ENCODE measurements around the gene ERCC2.

ERCC2 gene

GRCh38 chr19:45355910-45356309, 14.5 kb downstream of the ERCC2 start:
- DNase-seq (ENCODE audit: low spot score) = no peak

- no peak for DNase-seq (ENCODE audit: low spot score)
Observed at GRCh38 chr19:45355402-45355801, 15.0 kb downstream of the ERCC2 start.

- DNase-seq (ENCODE audit: low spot score) = no peak
Observed at GRCh38 chr19:45354241-45354842, 16.0 kb downstream of the ERCC2 start.

- DNase-seq (ENCODE audit: low spot score) = no peak
Observed at GRCh38 chr19:45352914-45353796, 17.2 kb downstream of the ERCC2 start.

GRCh38 chr19:45352471-45352870, 17.9 kb downstream of the ERCC2 start:
- no peak for DNase-seq (ENCODE audit: low spot score)

GRCh38 chr19:45352062-45352461, 18.3 kb downstream of the ERCC2 start:
- DNase-seq (ENCODE audit: low spot score) = no peak

GRCh38 chr19:45351401-45351952, 18.9 kb downstream of the ERCC2 start:
- DNase-seq (ENCODE audit: low spot score) = no peak

- DNase-seq (ENCODE audit: low spot score) = no peak
Observed at GRCh38 chr19:45350477-45351058, 19.8 kb downstream of the ERCC2 start.

- DNase-seq (ENCODE audit: low spot score) = no peak
Observed at GRCh38 chr19:45349430-45349941, 20.9 kb downstream of the ERCC2 start.

DNA sequence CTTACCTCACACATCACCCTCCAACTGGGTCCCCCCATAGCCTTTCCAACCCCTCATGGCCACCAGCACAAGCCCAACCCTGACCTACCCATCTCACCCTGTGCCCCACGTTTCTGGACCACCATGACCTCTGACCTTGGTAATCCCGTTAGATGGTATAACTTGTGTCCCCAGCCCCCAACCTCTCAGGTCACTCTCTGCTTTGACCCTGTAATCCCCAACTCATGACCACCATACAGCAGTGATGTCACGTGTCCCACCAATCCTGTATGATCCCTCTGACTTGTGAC, 21.3 kb downstream of the ERCC2 start:
- no peak for DNase-seq (ENCODE audit: low spot score)

GRCh38 chr19:45348367-45349125, 21.8 kb downstream of the ERCC2 start:
- DNase-seq (ENCODE audit: low spot score) = no peak

GRCh38 chr19:45347570-45348366, 22.6 kb downstream of the ERCC2 start:
- DNase-seq (ENCODE audit: low spot score) = no peak

DNA sequence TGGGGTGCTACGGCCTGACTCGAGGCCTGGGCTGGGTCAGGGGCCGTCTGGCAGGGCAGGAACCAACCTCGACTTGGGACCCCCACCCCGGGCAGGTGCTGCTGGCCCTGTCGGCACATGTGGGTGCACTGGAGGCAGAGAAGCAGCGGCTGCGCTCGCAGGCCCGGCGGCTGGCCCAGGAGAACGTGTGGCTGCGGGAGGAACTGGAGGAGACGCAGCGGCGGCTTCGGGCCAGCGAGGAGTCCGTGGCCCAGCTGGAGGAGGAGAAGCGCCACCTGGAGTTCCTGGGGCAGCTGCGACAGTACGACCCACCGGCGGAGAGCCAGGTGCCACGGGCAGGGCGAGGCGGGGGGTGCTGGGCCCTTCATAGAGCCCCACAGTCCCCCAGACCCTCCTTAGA, 23.9 kb downstream of the ERCC2 start:
- DNase-seq (ENCODE audit: low spot score) = no peak

DNA sequence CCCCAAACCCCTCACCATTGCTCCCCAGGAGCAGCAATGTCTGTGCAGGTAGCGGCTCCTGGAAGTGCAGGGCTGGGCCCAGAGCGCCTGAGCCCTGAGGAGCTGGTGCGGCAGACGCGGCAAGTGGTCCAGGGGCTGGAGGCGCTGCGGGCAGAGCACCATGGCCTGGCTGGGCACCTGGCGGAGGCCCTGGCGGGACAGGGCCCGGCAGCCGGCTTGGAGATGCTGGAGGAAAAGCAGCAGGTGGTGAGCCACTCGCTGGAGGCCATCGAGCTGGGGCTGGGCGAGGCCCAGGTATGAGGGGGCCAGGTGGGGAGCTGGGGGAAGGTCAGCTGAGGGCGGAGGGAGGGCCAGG, 24.9 kb downstream of the ERCC2 start:
- no peak for DNase-seq (ENCODE audit: low spot score)

DNA sequence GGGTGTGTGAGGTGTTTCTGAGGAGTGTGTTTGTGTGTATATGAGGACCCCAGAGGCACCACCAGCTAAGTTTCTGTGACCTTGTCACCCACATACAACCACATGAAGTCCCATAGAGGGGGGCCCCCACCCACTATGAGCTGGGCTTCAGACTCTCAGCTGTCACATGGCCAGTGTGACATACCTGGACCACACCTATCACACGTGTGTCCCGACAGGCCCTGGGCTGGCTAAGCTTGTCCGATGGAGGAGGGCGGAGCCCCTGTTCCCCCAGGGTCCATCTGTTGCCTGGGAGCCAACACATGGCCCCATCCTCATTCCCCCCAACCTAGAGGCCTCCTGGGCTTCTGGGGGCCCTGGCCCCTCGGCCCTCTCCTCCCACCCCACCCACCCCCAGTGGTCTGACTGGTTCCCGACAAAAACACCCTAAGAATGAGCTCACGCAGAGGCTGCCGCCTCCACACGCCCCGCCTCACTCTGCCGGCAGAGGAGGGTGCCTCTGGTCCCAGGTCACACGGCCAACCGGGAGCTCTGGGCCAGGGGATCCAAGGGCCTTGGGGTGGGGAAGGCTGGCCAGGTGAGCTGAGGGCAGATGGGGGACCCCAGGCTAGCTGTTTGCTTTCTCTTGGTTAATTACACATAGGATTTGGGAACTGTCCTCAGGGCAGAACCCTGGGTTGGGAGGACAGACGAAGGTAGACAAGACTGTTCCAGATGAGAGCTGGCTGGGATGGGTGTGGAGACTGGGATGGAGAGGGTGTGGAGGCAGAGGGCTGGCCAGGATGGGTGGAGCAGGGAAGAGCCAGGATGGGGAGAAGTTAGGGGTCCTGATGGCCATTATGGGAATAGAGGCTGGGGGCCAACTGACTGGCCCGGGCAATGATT, 25.5 kb downstream of the ERCC2 start:
- no peak for DNase-seq (ENCODE audit: low spot score)

DNA sequence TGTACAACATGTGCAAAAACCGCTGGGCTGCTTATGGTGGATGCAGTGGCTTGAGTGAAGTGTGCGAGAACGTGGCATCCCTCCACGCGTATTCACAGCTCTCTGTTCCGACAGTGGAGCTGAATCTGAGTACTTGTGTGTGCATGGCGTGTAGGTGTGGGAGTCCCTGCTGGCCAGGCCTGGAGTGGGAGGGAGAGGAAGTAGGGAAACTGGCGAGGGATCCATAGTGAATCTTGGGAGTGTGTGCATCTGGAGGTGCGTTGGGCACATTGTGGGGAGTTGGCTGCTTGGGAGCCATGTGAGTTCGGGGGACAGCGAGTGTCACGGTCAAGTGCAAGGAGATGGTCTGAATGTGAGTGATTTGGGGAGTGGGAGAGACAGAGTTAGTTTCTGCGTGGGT, 27.5 kb downstream of the ERCC2 start:
- DNase-seq (ENCODE audit: low spot score) = no peak

GRCh38 chr19:45340899-45341453, 29.4 kb downstream of the ERCC2 start:
- DNase-seq (ENCODE audit: low spot score) = no peak

DNA sequence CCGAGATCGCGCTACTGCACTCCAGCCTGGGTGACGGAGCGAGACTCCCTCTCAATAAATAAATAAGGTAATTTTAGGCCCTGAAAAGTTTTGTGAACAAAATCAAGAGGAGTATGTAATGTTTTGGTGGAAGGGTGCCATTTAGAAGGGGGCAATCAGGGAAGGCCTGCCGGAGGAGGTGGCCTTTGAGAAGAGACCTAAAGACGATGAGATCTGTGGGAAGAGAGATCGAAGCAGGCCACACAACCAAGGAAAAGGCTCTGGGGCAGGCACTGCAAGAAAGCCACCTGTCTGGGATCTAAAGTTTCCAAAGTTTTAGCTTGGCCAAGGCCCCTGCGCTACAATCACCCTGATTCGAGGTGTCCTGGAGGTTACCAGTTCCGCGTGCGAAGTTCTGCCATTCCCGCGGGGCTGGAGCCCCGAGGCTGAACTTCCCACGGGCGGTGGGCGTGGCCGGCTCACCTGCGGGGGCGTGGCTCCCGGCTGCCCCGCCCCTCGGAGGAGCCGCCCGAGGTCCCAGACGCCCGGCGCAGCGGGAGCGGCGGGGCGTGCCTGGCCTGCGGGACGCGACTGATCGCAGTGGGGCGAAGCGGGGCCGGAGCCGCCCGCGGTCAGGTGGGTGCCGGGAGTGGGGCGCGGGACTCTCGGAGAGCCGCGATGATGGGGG, 30.0 kb downstream of the ERCC2 start, which contains the start of gene KLC3:
TSS of gene KLC3 (plus strand) at position 519 of the 667 bp plus-strand sequence. CDS start 4,792 bp downstream, outside the sequence.
- DNase-seq (ENCODE audit: low spot score) = no peak

DNA sequence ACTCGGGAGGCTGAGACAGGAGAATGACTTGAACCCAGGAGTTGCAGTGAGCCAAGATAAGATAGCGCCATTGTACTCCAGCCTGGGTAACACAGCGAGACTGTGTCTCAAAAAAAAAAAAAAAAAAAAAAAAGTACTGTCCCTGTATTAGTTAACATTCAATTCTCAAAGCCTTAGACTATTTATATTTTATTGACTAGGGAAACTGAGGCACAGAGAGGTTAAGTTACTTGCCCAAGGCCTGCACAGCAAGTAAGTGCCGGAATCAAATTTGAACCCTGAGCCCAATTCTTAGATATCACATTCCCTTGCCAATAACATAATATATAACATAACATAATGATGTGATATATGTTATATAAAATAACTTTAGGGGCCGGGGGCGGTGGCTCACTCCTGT, 30.7 kb downstream of the ERCC2 start:
- DNase-seq (ENCODE audit: low spot score) = no peak
